ENCODE measurements around the gene CGREF1. TPM values are rescaled to one million over a fixed set of nuclear protein-coding genes. Genes with fewer than 3 reads are reported as not detected.

The CGREF1 gene
- polyA plus RNA-seq, 1 donor from 2014 or later, result 24.5 TPM

DNA sequence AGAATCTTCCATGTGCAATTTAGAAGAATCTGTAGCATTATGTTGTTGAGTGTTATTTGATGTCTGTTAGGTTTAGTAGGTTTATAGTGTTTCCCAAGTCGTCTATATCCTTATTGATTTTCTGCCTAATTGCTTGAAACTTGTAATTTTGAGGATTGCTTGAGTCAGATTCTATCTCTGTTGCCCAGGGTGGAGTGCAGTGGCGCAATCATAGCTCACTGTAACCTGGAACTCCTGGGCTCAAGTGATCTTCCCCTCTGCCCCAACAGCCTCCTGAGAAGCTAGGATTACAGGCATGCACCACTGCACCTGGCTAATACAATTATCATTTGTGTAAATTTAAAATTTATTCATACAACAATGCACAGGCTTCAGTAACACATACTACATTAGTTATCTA, 26.8 kb upstream of the CGREF1 start:
- TF ChIP-seq EZH2 (IDR thresholded peaks at IDR 0.05; ENCODE audit: borderline replicate concordance, insufficient read depth, low read length, poor library complexity, severe bottlenecking) (no peak), TAF1 (IDR thresholded peaks at IDR 0.05; ENCODE audit: low read depth) (no peak), MXI1 (conservative IDR thresholded peaks at IDR 0.05; ENCODE audit: poor library complexity, severe bottlenecking) (no peak), EP300 (conservative IDR thresholded peaks at IDR 0.05; ENCODE audit: poor library complexity, severe bottlenecking) (no peak), RAD21 (conservative IDR thresholded peaks at IDR 0.05) (no peak), SMC3 (conservative IDR thresholded peaks at IDR 0.05; ENCODE audit: poor library complexity) (no peak), POLR2AphosphoS5 (IDR thresholded peaks at IDR 0.05) (no peak)
- TF ChIP-seq, protein P1, sequence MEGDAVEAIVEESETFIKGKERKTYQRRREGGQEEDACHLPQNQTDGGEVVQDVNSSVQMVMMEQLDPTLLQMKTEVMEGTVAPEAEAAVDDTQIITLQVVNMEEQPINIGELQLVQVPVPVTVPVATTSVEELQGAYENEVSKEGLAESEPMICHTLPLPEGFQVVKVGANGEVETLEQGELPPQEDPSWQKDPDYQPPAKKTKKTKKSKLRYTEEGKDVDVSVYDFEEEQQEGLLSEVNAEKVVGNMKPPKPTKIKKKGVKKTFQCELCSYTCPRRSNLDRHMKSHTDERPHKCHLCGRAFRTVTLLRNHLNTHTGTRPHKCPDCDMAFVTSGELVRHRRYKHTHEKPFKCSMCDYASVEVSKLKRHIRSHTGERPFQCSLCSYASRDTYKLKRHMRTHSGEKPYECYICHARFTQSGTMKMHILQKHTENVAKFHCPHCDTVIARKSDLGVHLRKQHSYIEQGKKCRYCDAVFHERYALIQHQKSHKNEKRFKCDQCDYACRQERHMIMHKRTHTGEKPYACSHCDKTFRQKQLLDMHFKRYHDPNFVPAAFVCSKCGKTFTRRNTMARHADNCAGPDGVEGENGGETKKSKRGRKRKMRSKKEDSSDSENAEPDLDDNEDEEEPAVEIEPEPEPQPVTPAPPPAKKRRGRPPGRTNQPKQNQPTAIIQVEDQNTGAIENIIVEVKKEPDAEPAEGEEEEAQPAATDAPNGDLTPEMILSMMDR (IDR thresholded peaks at IDR 0.05; ENCODE audit: poor library complexity, severe bottlenecking), result no peak
- TF ChIP-seq, protein P2, sequence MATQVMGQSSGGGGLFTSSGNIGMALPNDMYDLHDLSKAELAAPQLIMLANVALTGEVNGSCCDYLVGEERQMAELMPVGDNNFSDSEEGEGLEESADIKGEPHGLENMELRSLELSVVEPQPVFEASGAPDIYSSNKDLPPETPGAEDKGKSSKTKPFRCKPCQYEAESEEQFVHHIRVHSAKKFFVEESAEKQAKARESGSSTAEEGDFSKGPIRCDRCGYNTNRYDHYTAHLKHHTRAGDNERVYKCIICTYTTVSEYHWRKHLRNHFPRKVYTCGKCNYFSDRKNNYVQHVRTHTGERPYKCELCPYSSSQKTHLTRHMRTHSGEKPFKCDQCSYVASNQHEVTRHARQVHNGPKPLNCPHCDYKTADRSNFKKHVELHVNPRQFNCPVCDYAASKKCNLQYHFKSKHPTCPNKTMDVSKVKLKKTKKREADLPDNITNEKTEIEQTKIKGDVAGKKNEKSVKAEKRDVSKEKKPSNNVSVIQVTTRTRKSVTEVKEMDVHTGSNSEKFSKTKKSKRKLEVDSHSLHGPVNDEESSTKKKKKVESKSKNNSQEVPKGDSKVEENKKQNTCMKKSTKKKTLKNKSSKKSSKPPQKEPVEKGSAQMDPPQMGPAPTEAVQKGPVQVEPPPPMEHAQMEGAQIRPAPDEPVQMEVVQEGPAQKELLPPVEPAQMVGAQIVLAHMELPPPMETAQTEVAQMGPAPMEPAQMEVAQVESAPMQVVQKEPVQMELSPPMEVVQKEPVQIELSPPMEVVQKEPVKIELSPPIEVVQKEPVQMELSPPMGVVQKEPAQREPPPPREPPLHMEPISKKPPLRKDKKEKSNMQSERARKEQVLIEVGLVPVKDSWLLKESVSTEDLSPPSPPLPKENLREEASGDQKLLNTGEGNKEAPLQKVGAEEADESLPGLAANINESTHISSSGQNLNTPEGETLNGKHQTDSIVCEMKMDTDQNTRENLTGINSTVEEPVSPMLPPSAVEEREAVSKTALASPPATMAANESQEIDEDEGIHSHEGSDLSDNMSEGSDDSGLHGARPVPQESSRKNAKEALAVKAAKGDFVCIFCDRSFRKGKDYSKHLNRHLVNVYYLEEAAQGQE (IDR thresholded peaks at IDR 0.05; ENCODE audit: borderline replicate concordance), result no peak
- Histone ChIP-seq H3K27ac (ENCODE audit: low read length) (no peak overlapping the region), H3K27me3 (ENCODE audit: insufficient read depth, low read depth, low read length) (no peaks in the 10 kb centered on the region), H3K36me3 (ENCODE audit: insufficient read depth, low read length) (no peaks in the 10 kb centered on the region), H3K79me2 (replicated peaks; ENCODE audit: insufficient read depth, low read length) (no peaks in the 10 kb centered on the region), H3K9me3 (ENCODE audit: low read length) (no peaks in the 10 kb centered on the region), H3K4me3 (ENCODE audit: low read length) (no peak overlapping the region), H3F3A (ENCODE audit: insufficient read depth, low read length, poor library complexity, severe bottlenecking) (no peaks in the 10 kb centered on the region), H3K4me2 (ENCODE audit: low read length) (no peak overlapping the region), H4K20me1 (ENCODE audit: insufficient read depth) (no peaks in the 10 kb centered on the region), H3K9me2 (ENCODE audit: insufficient read depth, low read length) (no peaks in the 10 kb centered on the region), H2AFZ (ENCODE audit: low read depth, low read length) (no peak overlapping the region), H3K9ac (ENCODE audit: low read length) (no peak overlapping the region)

DNA sequence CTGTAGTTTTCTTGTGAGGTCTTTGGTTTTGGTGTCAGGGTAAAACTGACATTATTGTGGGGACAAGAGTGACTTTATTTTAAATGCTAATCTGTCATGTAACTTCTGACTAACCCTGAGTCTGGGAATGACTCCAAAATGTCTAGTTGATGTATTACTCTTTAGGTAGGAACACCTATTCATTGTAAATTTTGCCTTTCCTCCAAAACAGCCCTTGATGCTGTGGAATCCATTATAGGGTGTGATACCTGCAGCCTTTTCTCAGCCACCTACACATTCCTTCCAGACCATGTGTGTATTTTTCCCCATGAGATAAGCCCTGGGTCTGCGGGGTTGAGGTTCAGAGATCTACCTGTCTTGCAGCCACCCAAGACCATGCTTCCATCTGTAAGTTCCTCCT, 24.4 kb upstream of the CGREF1 start:
- H4K20me1 ChIP-seq (ENCODE audit: insufficient read depth), result no peaks in the 10 kb centered on the region
- no peak overlapping the region for H2AFZ ChIP-seq (ENCODE audit: low read depth, low read length)
- H3K9ac ChIP-seq (ENCODE audit: low read length), result no peak overlapping the region
- H3K4me2 ChIP-seq (ENCODE audit: low read length), result no peak overlapping the region
- H3F3A ChIP-seq (ENCODE audit: insufficient read depth, low read length, poor library complexity, severe bottlenecking), result no peaks in the 10 kb centered on the region
- no peaks in the 10 kb centered on the region for H3K9me3 ChIP-seq (ENCODE audit: low read length)
- no peaks in the 10 kb centered on the region for H3K9me2 ChIP-seq (ENCODE audit: insufficient read depth, low read length)
- H3K36me3 ChIP-seq (ENCODE audit: insufficient read depth, low read length), result no peaks in the 10 kb centered on the region
- H3K27me3 ChIP-seq (ENCODE audit: insufficient read depth, low read depth, low read length), result no peaks in the 10 kb centered on the region
- H3K4me3 ChIP-seq (ENCODE audit: low read length), result no peak overlapping the region
- no peaks in the 10 kb centered on the region for H3K79me2 ChIP-seq (replicated peaks; ENCODE audit: insufficient read depth, low read length)
- TF ChIP-seq MXI1 (conservative IDR thresholded peaks at IDR 0.05; ENCODE audit: poor library complexity, severe bottlenecking) (no peak), EP300 (conservative IDR thresholded peaks at IDR 0.05; ENCODE audit: poor library complexity, severe bottlenecking) (no peak), SMC3 (conservative IDR thresholded peaks at IDR 0.05; ENCODE audit: poor library complexity) (no peak), TAF1 (IDR thresholded peaks at IDR 0.05; ENCODE audit: low read depth) (no peak), RAD21 (conservative IDR thresholded peaks at IDR 0.05) (no peak), EZH2 (IDR thresholded peaks at IDR 0.05; ENCODE audit: borderline replicate concordance, insufficient read depth, low read length, poor library complexity, severe bottlenecking) (no peak), POLR2AphosphoS5 (IDR thresholded peaks at IDR 0.05) (no peak)
- TF ChIP-seq, protein P1 (IDR thresholded peaks at IDR 0.05; ENCODE audit: poor library complexity, severe bottlenecking), result no peak
- TF ChIP-seq, protein P2 (IDR thresholded peaks at IDR 0.05; ENCODE audit: borderline replicate concordance), result no peak
- H3K27ac ChIP-seq (ENCODE audit: low read length), result no peak overlapping the region
